NB4 (cell line): Measurements from ENCODE around the gene TMEM201.
A peak's percentile ranks its signal among the peaks of the same experiment; 100 is the strongest.

Experiments
- DNase-seq: peaks from one replicate; pipeline ENCODE4 v3.0.0; 2010; ENCODE audit warnings: low read depth
- H3K4me3 ChIP-seq: one replicate; pipeline ENCODE4 v1.5.1; 2011; ENCODE audit warnings: mild to moderate bottlenecking, low read depth, low read length, moderate library complexity
- MYC ChIP-seq: IDR thresholded peaks from 2 replicates; pipeline ENCODE4 v1.6.1; 2011; ENCODE audit warnings: low read depth, low read length
- POLR2A ChIP-seq: IDR thresholded peaks from 2 replicates; pipeline ENCODE4 v1.6.1; 2011; ENCODE audit warnings: mild to moderate bottlenecking; ENCODE audit not compliant: insufficient read length; ENCODE audit errors: extremely low read depth
- TF ChIP-seq, protein P1 (sequence below): IDR thresholded peaks from 2 replicates; pipeline ENCODE4 v1.6.1; 2011; ENCODE audit warnings: low read depth, low read length
- TF ChIP-seq, protein P2 (sequence below): IDR thresholded peaks from one replicate; pipeline ENCODE4 v1.5.1; 2012; ENCODE audit warnings: low read depth, low read length

Gene TMEM201

DNA sequence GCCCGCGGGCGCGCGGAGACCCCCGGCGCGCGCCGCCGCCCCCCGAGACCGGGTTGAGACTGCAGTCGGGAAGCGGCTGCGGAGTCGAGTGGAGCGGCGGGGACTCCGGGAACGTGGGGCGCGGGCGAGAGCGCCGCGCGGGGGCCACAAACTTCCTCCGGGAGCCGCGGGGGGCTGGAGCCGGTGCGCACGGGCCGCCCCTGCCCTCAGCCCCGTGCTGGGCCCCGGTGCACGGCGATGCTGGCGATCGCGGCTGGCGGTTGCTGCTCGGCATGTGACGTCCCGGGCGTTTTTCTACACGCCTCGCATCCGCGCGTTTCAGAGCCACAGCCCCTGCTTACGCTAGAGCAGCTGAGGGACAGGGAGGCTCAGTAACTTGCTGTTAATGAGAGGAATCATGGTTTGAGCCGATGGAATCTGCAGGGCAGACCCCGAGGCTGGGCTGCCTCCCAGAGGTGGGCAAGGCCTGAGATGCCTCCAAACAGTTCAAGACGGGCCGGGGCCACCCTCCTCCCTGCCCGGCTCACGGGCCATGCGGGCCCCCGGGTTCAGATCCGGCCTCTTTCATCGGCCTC, 520 bp downstream of the TMEM201 start:
- DNase-seq, result peak; percentile 55

DNA sequence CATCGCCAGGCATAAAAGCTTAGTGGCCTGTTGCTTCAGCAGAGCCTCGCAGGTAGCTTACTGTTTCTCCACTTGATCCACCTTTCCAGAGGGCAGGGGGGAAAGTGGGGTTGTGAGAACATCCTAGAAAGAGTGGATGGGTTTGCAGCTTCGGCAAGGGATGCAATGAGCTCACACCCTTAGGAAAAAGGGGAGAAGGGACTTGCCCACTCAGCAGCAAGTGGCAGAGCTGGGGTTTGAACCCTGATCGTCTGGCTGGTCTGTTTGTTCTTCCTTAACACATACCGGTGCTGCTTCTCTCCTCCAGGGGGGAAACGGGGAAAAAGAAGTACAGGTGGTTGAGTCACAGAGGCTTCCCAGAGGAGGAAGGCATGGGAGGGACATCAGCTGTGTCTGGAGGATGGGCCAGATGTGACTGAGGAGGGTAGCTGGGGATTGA, 1.0 kb downstream of the TMEM201 start:
- peak overlapping the region; percentile 87 for H3K4me3 ChIP-seq
- peak; percentile 28 for DNase-seq
- no peak for TF ChIP-seq MYC
- TF ChIP-seq POLR2A, result no peak
- TF ChIP-seq, protein P1, sequence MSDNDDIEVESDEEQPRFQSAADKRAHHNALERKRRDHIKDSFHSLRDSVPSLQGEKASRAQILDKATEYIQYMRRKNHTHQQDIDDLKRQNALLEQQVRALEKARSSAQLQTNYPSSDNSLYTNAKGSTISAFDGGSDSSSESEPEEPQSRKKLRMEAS, result no peak
- TF ChIP-seq, protein P2, sequence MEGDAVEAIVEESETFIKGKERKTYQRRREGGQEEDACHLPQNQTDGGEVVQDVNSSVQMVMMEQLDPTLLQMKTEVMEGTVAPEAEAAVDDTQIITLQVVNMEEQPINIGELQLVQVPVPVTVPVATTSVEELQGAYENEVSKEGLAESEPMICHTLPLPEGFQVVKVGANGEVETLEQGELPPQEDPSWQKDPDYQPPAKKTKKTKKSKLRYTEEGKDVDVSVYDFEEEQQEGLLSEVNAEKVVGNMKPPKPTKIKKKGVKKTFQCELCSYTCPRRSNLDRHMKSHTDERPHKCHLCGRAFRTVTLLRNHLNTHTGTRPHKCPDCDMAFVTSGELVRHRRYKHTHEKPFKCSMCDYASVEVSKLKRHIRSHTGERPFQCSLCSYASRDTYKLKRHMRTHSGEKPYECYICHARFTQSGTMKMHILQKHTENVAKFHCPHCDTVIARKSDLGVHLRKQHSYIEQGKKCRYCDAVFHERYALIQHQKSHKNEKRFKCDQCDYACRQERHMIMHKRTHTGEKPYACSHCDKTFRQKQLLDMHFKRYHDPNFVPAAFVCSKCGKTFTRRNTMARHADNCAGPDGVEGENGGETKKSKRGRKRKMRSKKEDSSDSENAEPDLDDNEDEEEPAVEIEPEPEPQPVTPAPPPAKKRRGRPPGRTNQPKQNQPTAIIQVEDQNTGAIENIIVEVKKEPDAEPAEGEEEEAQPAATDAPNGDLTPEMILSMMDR, result no peak

More for the DNA sequence above, 520 bp downstream of the TMEM201 start:
- H3K4me3 ChIP-seq, result peak overlapping the region; percentile 87
- TF ChIP-seq MYC, result peak; percentile 32; the same call in 1 of the 2 replicates
- TF ChIP-seq, protein P1, result peak; percentile 35; the same call in 1 of the 2 replicates
- TF ChIP-seq POLR2A, result no peak
- TF ChIP-seq, protein P2, result no peak

DNA sequence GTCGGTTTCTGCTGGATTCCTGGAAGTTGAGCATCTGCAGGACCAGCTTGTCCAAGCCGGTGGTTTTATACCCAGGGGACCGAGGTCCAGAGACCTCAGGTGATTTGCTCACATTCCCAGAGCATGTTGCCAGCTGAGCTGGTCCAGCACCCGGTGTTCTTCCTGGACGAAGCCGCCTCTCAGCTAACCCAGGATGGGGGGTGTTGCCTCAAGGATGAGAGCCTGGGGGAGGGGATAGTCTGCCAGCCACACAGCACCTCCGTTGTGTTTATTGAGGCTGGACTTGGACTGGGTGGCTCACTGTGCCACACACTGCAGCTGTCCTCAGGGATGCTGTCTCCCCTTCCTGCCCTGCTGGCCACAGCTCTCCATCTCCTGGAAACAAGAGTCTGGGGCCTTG, 1.5 kb downstream of the TMEM201 start:
- no peak for DNase-seq
- peak overlapping the region; percentile 87 for H3K4me3 ChIP-seq
- TF ChIP-seq POLR2A (no peak), MYC (no peak)
- TF ChIP-seq, protein P1, result no peak
- TF ChIP-seq, protein P2, result no peak

DNA sequence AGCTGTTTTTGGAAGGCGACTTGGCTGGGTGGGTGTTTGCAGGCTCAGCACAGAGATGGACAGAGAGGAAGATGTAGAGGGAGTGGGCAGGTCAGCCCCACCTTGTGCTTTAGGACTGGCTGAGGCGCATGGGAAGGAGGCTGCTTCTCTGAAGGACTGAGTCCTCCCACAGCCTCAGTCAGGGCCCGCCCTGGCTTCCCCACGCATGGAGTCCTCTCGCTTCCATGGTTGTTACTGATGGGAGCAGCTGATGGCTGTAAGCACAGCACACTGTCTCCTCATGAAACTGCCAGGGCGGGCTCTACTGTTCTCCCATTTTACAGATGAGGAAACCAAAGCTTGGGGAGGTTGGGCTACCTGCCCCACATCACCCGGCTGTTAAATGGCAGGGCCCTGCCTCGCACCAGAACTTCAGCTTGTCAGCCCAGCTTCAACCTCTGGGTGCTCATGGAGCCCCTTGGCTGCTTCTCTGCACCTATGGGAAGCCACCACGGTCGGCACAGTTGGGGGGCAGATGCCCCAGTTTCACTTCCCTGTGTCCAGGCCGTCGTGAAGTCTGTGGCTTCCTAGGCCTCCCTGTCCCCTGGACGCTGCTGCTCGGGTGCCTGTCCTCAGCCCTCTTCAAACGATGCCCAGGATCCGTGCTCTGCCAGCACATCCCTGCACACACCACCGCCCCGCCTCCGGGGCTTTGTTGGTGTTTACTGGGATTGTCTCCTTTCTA, 2.4 kb downstream of the TMEM201 start:
- DNase-seq, result peak; percentile 51
- TF ChIP-seq MYC (no peak), POLR2A (no peak)
- TF ChIP-seq, protein P1, result no peak
- TF ChIP-seq, protein P2, result no peak
- no peak overlapping the region for H3K4me3 ChIP-seq

DNA sequence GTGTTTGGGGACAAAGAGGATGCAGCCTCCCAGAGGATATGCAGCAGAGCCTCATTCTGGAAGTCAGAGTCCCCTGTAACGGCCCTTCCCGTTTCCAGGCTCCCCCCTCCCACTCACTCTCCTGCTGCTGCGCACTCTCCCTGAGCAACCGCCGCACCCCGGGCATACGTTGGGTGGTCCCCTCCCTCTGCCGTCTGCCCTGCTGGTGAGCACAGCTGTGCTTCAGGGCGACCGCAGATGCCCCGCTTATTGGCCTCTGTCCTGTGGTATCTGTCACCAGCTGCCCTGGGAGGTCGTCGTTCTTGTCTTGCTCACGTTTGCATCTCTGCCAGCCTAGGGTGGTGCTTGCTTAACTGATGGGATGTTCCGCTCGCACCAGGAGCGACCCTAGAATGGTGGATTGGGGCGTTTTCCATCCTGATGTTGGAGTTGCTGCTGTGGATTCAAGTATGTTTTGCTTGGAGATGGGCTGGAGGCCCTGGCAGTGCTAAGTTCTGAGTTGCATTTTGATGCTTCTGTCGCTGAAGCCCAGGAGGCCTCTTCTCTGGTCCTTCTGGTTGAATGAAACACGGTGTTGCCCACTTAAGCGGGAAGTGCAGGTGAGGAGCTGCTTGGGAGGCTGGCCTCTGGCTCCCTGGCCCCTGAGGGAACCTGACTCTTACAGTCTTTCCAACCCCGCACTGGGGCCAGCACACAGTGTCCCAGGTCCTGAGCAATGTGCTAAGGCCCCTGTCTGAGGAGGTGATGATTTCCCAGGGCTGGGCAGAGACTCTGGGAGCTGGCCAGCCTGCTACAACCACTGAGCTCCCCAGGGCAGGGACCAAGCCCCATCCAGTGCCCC, 3.2 kb downstream of the TMEM201 start:
- H3K4me3 ChIP-seq, result no peak overlapping the region
- no peak for DNase-seq
- TF ChIP-seq, protein P2, result no peak
- TF ChIP-seq POLR2A (no peak), MYC (no peak)
- TF ChIP-seq, protein P1, result no peak
